Activated CD8-positive, alpha-beta memory T cell treated with anti-CD3 and anti-CD28 coated beads, Interleukin-2, amount 50 U/mL, for 1 hour (primary cell): ENCODE results near the gene NT5DC1.
A peak's percentile ranks its signal among the peaks of the same experiment; 100 is the strongest.
"Not testable (repeated sequence)": the region's sequence is repeated elsewhere in the genome, so short reads cannot be mapped to it uniquely, and the experiment has no call there.

Experiments
- DNase-seq: peaks from one replicate; pipeline ENCODE4 v3.0.0-alpha.2; 2020; ENCODE audit errors: extremely low read depth

NT5DC1 gene

GRCh38 chr6:116090251-116090650 lies 10.4 kb upstream of the NT5DC1 start:
- DNase-seq, result no peak

GRCh38 chr6:116094041-116094440 lies 6.6 kb upstream of the NT5DC1 start:
- no peak for DNase-seq

- DNase-seq, result not testable (repeated sequence)
These were observed 4.4 kb upstream of the NT5DC1 start for GRCh38 chr6:116096048-116096759.

- no peak for DNase-seq
These were observed 3.5 kb upstream of the NT5DC1 start for GRCh38 chr6:116096979-116097816.

- DNase-seq, result no peak
These were observed 1.6 kb upstream of the NT5DC1 start for GRCh38 chr6:116099036-116099435.

GRCh38 chr6:116101302-116101718 lies 657 bp downstream of the NT5DC1 start:
- peak; percentile 21 for DNase-seq

- no peak for DNase-seq
These were observed 1.1 kb downstream of the NT5DC1 start for GRCh38 chr6:116101790-116102189.

GRCh38 chr6:116102873-116103272 lies 2.2 kb downstream of the NT5DC1 start:
- no peak for DNase-seq

- no peak for DNase-seq
These were observed 4.0 kb downstream of the NT5DC1 start for GRCh38 chr6:116104636-116105035.

GRCh38 chr6:116105247-116105646 lies 4.6 kb downstream of the NT5DC1 start:
- DNase-seq, result no peak

- DNase-seq, result no peak
These were observed 5.5 kb downstream of the NT5DC1 start for GRCh38 chr6:116106146-116106545.

GRCh38 chr6:116108836-116109235 lies 8.2 kb downstream of the NT5DC1 start:
- DNase-seq, result no peak

- DNase-seq, result no peak
These were observed 11.2 kb downstream of the NT5DC1 start for GRCh38 chr6:116111552-116112528.

GRCh38 chr6:116113386-116113785 lies 12.7 kb downstream of the NT5DC1 start:
- DNase-seq, result no peak

- no peak for DNase-seq
These were observed 15.1 kb downstream of the NT5DC1 start for GRCh38 chr6:116115781-116116180.

- no peak for DNase-seq
These were observed 18.0 kb downstream of the NT5DC1 start for GRCh38 chr6:116118608-116119007.

- DNase-seq, result no peak
These were observed 19.8 kb downstream of the NT5DC1 start for GRCh38 chr6:116120430-116120829.

GRCh38 chr6:116126032-116126431 lies 25.4 kb downstream of the NT5DC1 start, which contains the start of gene COL10A1:
COL10A1 (minus strand) TSS chr6:116126132; CDS start chr6:116125492, 640 bp downstream.
- no peak for DNase-seq

GRCh38 chr6:116127771-116128493 lies 27.3 kb downstream of the NT5DC1 start:
- DNase-seq, result no peak

- DNase-seq, result no peak
These were observed 32.8 kb downstream of the NT5DC1 start for GRCh38 chr6:116133453-116133852.

GRCh38 chr6:116136373-116136772 lies 35.7 kb downstream of the NT5DC1 start:
- DNase-seq, result no peak
